Stimulated activated CD8-positive, alpha-beta memory T cell treated with anti-CD3 and anti-CD28 coated beads, Interleukin-7, amount 100 ng/mL, for 4 hours (primary cell): ENCODE results near the gene OVCA2.
A peak's percentile ranks its signal among the peaks of the same experiment; 100 is the strongest.

Source experiments
- DNase-seq, 2 donors: peaks; one replicate each; pipeline ENCODE4 v3.0.0-alpha.2; 2020; ENCODE audit warnings: low read depth in 2 of 2

OVCA2 gene

GRCh38 chr17:2084766-2085647, 43.2 kb downstream of the OVCA2 start:
- DNase-seq: no peak

DNA sequence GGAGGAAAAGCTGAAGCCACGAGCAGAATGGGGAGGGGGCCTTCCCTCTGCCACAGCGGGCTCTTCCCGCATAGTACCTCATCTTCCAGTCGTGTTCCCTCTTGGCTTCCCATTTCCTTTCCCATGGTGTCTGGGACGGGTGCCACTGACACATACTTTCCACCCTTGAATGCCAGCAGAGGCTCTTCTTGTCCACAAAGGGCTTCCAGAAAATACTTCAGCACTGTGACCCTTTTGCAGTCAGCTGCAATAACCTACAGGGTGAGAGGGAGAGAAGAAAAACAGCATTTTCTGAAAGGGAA, 43.8 kb downstream of the OVCA2 start:
- DNase-seq: no peak

DNA sequence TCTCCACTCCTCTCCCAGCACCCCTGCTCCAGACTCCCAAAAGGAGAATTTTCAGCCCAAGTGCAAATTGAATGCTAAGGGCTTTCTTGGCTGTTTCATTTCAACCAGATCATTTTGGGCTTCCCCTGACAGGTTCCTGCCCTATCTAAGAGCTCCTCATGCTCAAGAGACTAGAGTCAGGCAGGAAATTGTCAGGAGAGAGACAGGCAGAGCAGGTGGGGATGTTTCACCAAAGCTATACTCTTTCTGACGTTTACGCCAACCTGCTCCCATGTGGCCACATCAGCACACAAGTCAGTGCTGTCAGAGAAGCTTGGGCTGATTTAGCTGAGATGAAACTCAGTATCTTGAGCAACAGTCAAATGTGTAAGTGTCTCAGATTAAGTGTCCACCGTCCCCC, 44.5 kb downstream of the OVCA2 start:
- no peak for DNase-seq

GRCh38 chr17:2087597-2088211, 45.9 kb downstream of the OVCA2 start:
- peak; percentile 26 to 34 for DNase-seq

DNA sequence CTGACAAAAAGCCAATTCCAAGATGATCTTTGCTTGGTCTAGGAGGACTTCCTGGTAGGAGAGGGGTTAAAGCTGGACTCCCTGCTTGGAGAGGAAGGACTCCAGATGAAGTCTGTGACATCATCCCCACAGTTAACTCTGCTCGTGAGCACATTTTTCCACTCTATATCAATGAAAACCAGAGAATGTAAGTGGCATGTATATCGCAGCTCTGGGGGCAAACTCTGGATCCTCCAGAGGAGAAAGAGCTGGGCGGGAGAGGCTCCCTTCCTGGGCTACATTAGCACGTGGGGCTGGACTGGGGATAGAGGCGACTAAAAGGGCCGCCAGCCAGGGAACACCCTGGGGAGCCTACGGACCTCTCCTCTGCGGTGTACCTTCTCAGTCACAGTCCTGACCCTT, 47.2 kb downstream of the OVCA2 start:
- DNase-seq: no peak

- no peak for DNase-seq
Measured at GRCh38 chr17:2090210-2090641, 48.4 kb downstream of the OVCA2 start.

DNA sequence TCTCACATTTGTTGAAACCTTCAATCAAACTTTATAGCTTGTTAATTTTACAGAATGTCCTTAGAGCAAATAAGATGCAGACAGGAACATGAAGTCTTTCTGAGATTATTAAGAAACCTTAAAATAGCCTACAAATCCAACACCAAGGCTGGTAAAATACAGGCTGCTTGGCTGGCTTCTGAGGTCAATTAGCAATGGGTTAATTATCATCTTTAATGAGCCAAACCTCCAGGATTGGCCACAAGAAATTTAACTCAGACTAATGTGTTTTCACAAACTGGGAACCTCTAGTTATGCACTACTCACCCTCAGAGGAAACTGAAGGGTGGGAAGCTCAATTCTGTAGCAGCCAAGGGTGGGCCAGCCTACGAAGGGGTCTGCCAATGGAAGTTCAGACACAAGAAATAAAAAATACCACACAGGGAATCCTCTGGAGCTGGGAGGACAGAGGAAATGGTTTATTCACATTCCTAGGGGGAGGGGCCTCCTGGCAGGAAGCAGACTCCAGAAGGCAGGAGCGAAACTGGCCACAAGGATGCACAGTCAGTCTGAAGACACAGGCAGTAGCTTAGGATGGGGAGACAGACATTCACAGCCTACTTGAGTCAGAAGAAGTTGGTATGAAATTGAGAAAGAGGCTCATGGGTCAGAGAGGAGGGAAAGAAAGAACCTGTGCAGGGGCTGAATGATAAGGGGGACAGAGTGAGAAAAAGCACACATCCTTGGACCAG, 49.1 kb downstream of the OVCA2 start:
- no peak for DNase-seq

DNA sequence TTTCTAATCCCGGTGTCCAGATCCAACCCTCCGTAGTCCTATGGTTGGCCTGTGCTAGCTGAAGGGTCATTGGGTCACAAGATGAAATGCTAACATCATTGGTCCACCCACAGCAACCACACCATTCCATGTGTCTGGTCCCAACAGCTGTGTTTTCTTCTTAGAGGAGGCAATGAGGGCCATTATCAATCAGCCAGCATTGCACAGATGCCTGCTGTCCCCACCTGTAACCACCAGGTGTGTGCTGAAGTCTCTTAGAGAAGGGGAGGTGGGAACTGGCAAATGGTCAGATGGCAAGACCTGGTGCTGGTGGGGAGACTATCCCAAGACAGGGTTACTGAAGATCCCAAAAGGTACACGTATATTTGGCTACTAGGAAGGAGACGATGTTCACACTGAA, 50.4 kb downstream of the OVCA2 start:
- DNase-seq: no peak
